ENCODE data around the gene TMEM225B.

TMEM225B gene

DNA sequence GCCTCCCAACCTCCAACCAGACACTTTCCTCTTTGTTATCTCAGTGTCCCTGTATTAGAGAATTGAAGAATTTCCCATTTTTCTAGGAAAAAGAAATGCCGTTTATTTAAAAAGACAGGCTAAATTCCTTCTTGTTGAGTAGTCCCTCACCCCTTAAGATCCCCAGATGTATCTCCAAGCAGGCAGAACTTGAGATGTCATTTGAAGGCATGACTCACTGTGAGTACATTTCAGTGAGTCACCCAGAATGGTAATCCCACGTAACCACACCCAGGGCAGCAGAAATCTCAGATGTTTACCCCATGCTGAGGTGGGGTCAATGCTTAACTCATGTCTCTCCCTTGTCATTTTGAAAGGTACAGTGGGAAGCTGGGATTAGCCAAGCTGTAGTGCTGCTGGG, 35.2 kb upstream of the TMEM225B start (continued):
- TF ChIP-seq ZBTB20 (tag by site-specific recombination; IDR thresholded peaks at IDR 0.05) = no peak
- 0 out of 2 replicates have a peak, but pooled peaks have one; percentile 70 for TF ChIP-seq ZNF391 (tag by site-specific recombination; IDR thresholded peaks at IDR 0.05; ENCODE audit: borderline replicate concordance, low read depth)
- TF ChIP-seq HOXD13 (CRISPR knock-in tag; IDR thresholded peaks at IDR 0.05; ENCODE audit: borderline replicate concordance) = no peak
- peak; percentile 97 for TF ChIP-seq GLIS1 (tag by site-specific recombination; IDR thresholded peaks at IDR 0.05)
- TF ChIP-seq MEIS1 (CRISPR knock-in tag; IDR thresholded peaks at IDR 0.05; ENCODE audit: borderline replicate concordance) = no peak
- TF ChIP-seq, protein P1, sequence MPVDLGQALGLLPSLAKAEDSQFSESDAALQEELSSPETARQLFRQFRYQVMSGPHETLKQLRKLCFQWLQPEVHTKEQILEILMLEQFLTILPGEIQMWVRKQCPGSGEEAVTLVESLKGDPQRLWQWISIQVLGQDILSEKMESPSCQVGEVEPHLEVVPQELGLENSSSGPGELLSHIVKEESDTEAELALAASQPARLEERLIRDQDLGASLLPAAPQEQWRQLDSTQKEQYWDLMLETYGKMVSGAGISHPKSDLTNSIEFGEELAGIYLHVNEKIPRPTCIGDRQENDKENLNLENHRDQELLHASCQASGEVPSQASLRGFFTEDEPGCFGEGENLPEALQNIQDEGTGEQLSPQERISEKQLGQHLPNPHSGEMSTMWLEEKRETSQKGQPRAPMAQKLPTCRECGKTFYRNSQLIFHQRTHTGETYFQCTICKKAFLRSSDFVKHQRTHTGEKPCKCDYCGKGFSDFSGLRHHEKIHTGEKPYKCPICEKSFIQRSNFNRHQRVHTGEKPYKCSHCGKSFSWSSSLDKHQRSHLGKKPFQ (tag by site-specific recombination; IDR thresholded peaks at IDR 0.05) = no peak
- TF ChIP-seq ZNF48 (tag by site-specific recombination; IDR thresholded peaks at IDR 0.05) = no peak
- no peak for TF ChIP-seq ZNF16 (tag by site-specific recombination; IDR thresholded peaks at IDR 0.05; ENCODE audit: low read depth)
- TF ChIP-seq ZBTB1 (tag by site-specific recombination; IDR thresholded peaks at IDR 0.05) = no peak
- no peak for TF ChIP-seq ZBTB7A (tag by site-specific recombination; IDR thresholded peaks at IDR 0.05; ENCODE audit: low read depth)
- no peak for TF ChIP-seq ZNF302 (tag by site-specific recombination; IDR thresholded peaks at IDR 0.05; ENCODE audit: low read depth)
- TF ChIP-seq, protein P2, sequence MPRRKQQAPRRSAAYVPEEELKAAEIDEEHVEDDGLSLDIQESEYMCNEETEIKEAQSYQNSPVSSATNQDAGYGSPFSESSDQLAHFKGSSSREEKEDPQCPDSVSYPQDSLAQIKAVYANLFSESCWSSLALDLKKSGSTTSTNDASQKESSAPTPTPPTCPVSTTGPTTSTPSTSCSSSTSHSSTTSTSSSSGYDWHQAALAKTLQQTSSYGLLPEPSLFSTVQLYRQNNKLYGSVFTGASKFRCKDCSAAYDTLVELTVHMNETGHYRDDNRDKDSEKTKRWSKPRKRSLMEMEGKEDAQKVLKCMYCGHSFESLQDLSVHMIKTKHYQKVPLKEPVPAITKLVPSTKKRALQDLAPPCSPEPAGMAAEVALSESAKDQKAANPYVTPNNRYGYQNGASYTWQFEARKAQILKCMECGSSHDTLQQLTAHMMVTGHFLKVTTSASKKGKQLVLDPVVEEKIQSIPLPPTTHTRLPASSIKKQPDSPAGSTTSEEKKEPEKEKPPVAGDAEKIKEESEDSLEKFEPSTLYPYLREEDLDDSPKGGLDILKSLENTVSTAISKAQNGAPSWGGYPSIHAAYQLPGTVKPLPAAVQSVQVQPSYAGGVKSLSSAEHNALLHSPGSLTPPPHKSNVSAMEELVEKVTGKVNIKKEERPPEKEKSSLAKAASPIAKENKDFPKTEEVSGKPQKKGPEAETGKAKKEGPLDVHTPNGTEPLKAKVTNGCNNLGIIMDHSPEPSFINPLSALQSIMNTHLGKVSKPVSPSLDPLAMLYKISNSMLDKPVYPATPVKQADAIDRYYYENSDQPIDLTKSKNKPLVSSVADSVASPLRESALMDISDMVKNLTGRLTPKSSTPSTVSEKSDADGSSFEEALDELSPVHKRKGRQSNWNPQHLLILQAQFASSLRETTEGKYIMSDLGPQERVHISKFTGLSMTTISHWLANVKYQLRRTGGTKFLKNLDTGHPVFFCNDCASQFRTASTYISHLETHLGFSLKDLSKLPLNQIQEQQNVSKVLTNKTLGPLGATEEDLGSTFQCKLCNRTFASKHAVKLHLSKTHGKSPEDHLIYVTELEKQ (tag by site-specific recombination; IDR thresholded peaks at IDR 0.05; ENCODE audit: borderline replicate concordance) = peak; percentile 56; the same call in 1 of the 2 replicates
- no peak for TF ChIP-seq ZNF19 (tag by site-specific recombination; IDR thresholded peaks at IDR 0.05; ENCODE audit: low read depth)
- TF ChIP-seq PATZ1 (tag by site-specific recombination; IDR thresholded peaks at IDR 0.05) = peak; percentile 57; the same call in 1 of the 2 replicates
- no peak for TF ChIP-seq ZXDB (tag by site-specific recombination; IDR thresholded peaks at IDR 0.05)
- TF ChIP-seq GFI1B (tag by site-specific recombination; IDR thresholded peaks at IDR 0.05) = peak; percentile 89
- no peak for TF ChIP-seq ZNF792 (tag by site-specific recombination; IDR thresholded peaks at IDR 0.05)
- TF ChIP-seq ZNF138 (tag by site-specific recombination; IDR thresholded peaks at IDR 0.05; ENCODE audit: borderline replicate concordance) = no peak
- TF ChIP-seq KLF10 (tag by site-specific recombination; IDR thresholded peaks at IDR 0.05) = peak; percentile 71; the same call in 1 of the 2 replicates
- TF ChIP-seq, protein P3, sequence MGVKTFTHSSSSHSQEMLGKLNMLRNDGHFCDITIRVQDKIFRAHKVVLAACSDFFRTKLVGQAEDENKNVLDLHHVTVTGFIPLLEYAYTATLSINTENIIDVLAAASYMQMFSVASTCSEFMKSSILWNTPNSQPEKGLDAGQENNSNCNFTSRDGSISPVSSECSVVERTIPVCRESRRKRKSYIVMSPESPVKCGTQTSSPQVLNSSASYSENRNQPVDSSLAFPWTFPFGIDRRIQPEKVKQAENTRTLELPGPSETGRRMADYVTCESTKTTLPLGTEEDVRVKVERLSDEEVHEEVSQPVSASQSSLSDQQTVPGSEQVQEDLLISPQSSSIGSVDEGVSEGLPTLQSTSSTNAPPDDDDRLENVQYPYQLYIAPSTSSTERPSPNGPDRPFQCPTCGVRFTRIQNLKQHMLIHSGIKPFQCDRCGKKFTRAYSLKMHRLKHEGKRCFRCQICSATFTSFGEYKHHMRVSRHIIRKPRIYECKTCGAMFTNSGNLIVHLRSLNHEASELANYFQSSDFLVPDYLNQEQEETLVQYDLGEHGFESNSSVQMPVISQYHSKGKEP (tag by site-specific recombination; IDR thresholded peaks at IDR 0.05) = no peak
- TF ChIP-seq PRDM2 (tag by site-specific recombination; IDR thresholded peaks at IDR 0.05; ENCODE audit: borderline replicate concordance) = no peak
- TF ChIP-seq ZNF223 (tag by site-specific recombination; IDR thresholded peaks at IDR 0.05) = no peak
- TF ChIP-seq ZNF146 (tag by site-specific recombination; IDR thresholded peaks at IDR 0.05) = no peak

All from HEK293 (cell line).